K562 (cell line): ENCODE data around the gene ZNF143. TPM values are rescaled to one million over a fixed set of nuclear protein-coding genes. Genes with fewer than 3 reads are reported as not detected.

Experiments
- AFF1 ChIP-seq, 2 experiments: fragments of 450-650 bp; IDR thresholded peaks; 2 replicates each; pipeline ENCODE4 v1.6.1; 2018; ENCODE audit warnings: mild to moderate bottlenecking in 2 of 2, low read depth in 1 of 2; ENCODE audit not compliant: partially characterized antibody in 2 of 2
- ARNT ChIP-seq, 2 experiments: fragments of 450-650 bp; IDR thresholded peaks; 2 replicates each; pipeline ENCODE4 v1.6.1; 2016; ENCODE audit warnings: mild to moderate bottlenecking in 1 of 2
- CTBP1 ChIP-seq: fragments of 450-650 bp; IDR thresholded peaks from 2 replicates; pipeline ENCODE4 v1.6.1; 2016; ENCODE audit warnings: borderline replicate concordance
- DACH1 ChIP-seq: fragments of 450-650 bp; IDR thresholded peaks from 2 replicates; pipeline ENCODE4 v1.6.1; 2018; ENCODE audit not compliant: partially characterized antibody
- FOXM1 ChIP-seq, 2 experiments: fragments of 450-650 bp in 1 of 2; sonication (generic) in 1 of 2; formaldehyde crosslinking in 1 of 2; IDR thresholded peaks; 2 replicates each; pipeline versions ENCODE4 v1.6.1 to v1.9.0; 2017 to 2022; ENCODE audit warnings: low read depth in 2 of 2, mild to moderate bottlenecking in 2 of 2, missing genetic modification reagents in 1 of 2, moderate library complexity in 1 of 2
- FOXP1 ChIP-seq: sonication (generic); formaldehyde crosslinking; IDR thresholded peaks from 2 replicates; pipeline ENCODE4 v1.8.0; 2022; ENCODE audit warnings: mild to moderate bottlenecking, missing genetic modification reagents
- HNRNPUL1 ChIP-seq: fragments of 200-400 bp; formaldehyde crosslinking; IDR thresholded peaks from 2 replicates; pipeline ENCODE4 v1.6.1; 2017; ENCODE audit warnings: low read length
- L3MBTL2 ChIP-seq: fragments of 450-650 bp; IDR thresholded peaks from 2 replicates; pipeline ENCODE4 v1.6.1; 2016; ENCODE audit warnings: mild to moderate bottlenecking, moderate library complexity
- MTA3 ChIP-seq: fragments of 450-650 bp; formaldehyde crosslinking; IDR thresholded peaks from 2 replicates; pipeline ENCODE4 v1.6.1; 2017; ENCODE audit warnings: mild to moderate bottlenecking, borderline replicate concordance
- NBN ChIP-seq: fragments of 450-650 bp; IDR thresholded peaks from 2 replicates; pipeline ENCODE4 v1.6.1; 2016; ENCODE audit warnings: low read depth, mild to moderate bottlenecking
- OTX1 ChIP-seq: fragments of 450-650 bp; formaldehyde crosslinking; IDR thresholded peaks from 2 replicates; pipeline ENCODE4 v1.4.0; 2022; ENCODE audit warnings: mild to moderate bottlenecking
- RFX5 ChIP-seq: IDR thresholded peaks from 2 replicates; pipeline ENCODE4 v1.6.1; 2011; ENCODE audit warnings: low read depth, mild to moderate bottlenecking, improper control_type of control experiment, low read length
- SNAPC5 ChIP-seq: fragments of 250-450 bp; sonication (Bioruptor Pico); IDR thresholded peaks from 2 replicates; pipeline ENCODE4 v1.8.0; 2021; ENCODE audit warnings: moderate library complexity, mild to moderate bottlenecking, inconsistent platforms
- SOX6 ChIP-seq: fragments of 450-650 bp; IDR thresholded peaks from 2 replicates; pipeline ENCODE4 v1.6.1; 2014; ENCODE audit warnings: mild to moderate bottlenecking
- SPI1 ChIP-seq: IDR thresholded peaks from 2 replicates; pipeline ENCODE4 v1.6.1; 2011; ENCODE audit warnings: low read depth, low read length, control low read depth, borderline replicate concordance
- YBX1 ChIP-seq: fragments of 450-650 bp; IDR thresholded peaks from 2 replicates; pipeline ENCODE4 v1.7.1; 2016; ENCODE audit warnings: mild to moderate bottlenecking
- ZBTB11 ChIP-seq, 3 experiments: fragments of 200-800 bp in 1 of 3; fragments of 250-450 bp in 1 of 3; fragments of 450-650 bp in 1 of 3; sonication (Bioruptor Pico) in 1 of 3; sonication (Bioruptor generic) in 1 of 3; formaldehyde crosslinking in 1 of 3; IDR thresholded peaks; 2 replicates each; pipeline versions ENCODE4 v1.6.1 to v1.8.0; 2016 to 2022; ENCODE audit warnings: mild to moderate bottlenecking in 2 of 3, missing genetic modification characterization in 2 of 3, missing compliant biosample characterization in 1 of 3, moderate library complexity in 1 of 3
- ZFP36 ChIP-seq: fragments of 150-350 bp; IDR thresholded peaks from 2 replicates; pipeline ENCODE4 v1.6.1; 2018; ENCODE audit warnings: low read length, low read depth; ENCODE audit not compliant: partially characterized antibody
- ZNF764 ChIP-seq: fragments of 250-450 bp; sonication (Bioruptor Pico); IDR thresholded peaks from 2 replicates; pipeline ENCODE4 v1.4.0; 2020; ENCODE audit warnings: low read depth, mild to moderate bottlenecking, moderate library complexity
- polyA plus RNA-seq, 8 experiments: library from polyadenylated mRNA; depleted of rRNA in 4 of 8; stranded (reverse) in 5 of 8; unstranded in 3 of 8; fragments of >200 nt; fragmentation: Nextera tagmentation in 2 of 8; fragmentation: Illumina TruSeq in 1 of 8; extraction: Ambion mirVana in 2 of 8; extraction: Trizol in 1 of 8; gene quantifications; 2 replicates each; pipeline versions ENCODE4 v1.2.1 to v1.2.3, GENCODE V29; 2011 to 2014; ENCODE audit warnings: inconsistent platforms in 1 of 8, missing spikeins in 1 of 8
- total RNA-seq, 7 experiments: library from RNA; depleted of rRNA in 6 of 7; stranded (reverse); fragments of >200 nt in 6 of 7; fragmentation: Illumina TruSeq in 2 of 7; extraction: Trizol in 2 of 7; gene quantifications; 2 replicates each; pipeline versions ENCODE4 v1.2.1 to v1.2.3, GENCODE V29; 2011 to 2021; ENCODE audit warnings: low replicate concordance in 1 of 7

ZNF143 gene
- total and polyA plus RNA-seq, 9 of the 15 experiments (the other 6 are each of a cell fraction or from before 2014, with no cell fraction given), result 18.4 to 58.5 (median 27.1) TPM

- TF ChIP-seq CTBP1, result peak; percentile 69; the same call in 1 of the 2 replicates
- peak; percentile 97 for TF ChIP-seq FOXM1 (IDR thresholded peaks at IDR 0.05; ENCODE audit: low read depth)
- peak; percentile 97; the same call in 1 of the 2 replicates for TF ChIP-seq FOXM1 (CRISPR knock-in tag; IDR thresholded peaks at IDR 0.05; ENCODE audit: low read depth)
- TF ChIP-seq FOXP1 (CRISPR knock-in tag), result peak; percentile 20; the same call in 1 of the 2 replicates
- TF ChIP-seq AFF1 (IDR thresholded peaks at IDR 0.05; ENCODE audit: low read depth in 1 of 2, partially characterized antibody in 2 of 2), result peak; percentile 82 to 92
- TF ChIP-seq RFX5, result peak; percentile 59; the same call in 1 of the 2 replicates
- TF ChIP-seq ZNF764 (CRISPR knock-in tag), result no peak
- no peak for TF ChIP-seq HNRNPUL1
- TF ChIP-seq OTX1 (CRISPR knock-in tag), result no peak
- TF ChIP-seq ZFP36, result no peak
- TF ChIP-seq DACH1, result peak; percentile 70
- no peak for TF ChIP-seq YBX1
- peak; percentile 85 to 95 for TF ChIP-seq ARNT (IDR thresholded peaks at IDR 0.05)
- TF ChIP-seq ZBTB11 (CRISPR knock-in tag; IDR thresholded peaks at IDR 0.05), result peak in 1 of 3 experiments; percentile 80; a peak in 2 of 6 replicates
- TF ChIP-seq MTA3, result peak; percentile 82; the same call in 1 of the 2 replicates
- no peak for TF ChIP-seq SNAPC5 (CRISPR knock-in tag)
- peak; percentile 81 for TF ChIP-seq L3MBTL2
- no peak for TF ChIP-seq SPI1
- peak; percentile 97 for TF ChIP-seq SOX6
- peak; percentile 96 for TF ChIP-seq NBN
These were observed 105.2 kb downstream of the ZNF143 start (continued) for GRCh38 chr11:9565822-9566560.
